22Rv1 (cell line): ENCODE results near the gene FAM184B.

Experiments used
- H3K27ac ChIP-seq: fragments of 450-650 bp; 2 replicates; pipeline ENCODE4 v1.5.1; 2017
- ZFX ChIP-seq: fragments of 450-650 bp; IDR thresholded peaks from 2 replicates; pipeline ENCODE4 v1.6.1; 2017; ENCODE audit warnings: antibody characterized with exemption, borderline replicate concordance
- TF ChIP-seq, protein P1 (sequence below): fragments of 450-650 bp; IDR thresholded peaks from 2 replicates; pipeline ENCODE4 v1.5.1; 2017; ENCODE audit warnings: mild to moderate bottlenecking

Gene FAM184B

DNA sequence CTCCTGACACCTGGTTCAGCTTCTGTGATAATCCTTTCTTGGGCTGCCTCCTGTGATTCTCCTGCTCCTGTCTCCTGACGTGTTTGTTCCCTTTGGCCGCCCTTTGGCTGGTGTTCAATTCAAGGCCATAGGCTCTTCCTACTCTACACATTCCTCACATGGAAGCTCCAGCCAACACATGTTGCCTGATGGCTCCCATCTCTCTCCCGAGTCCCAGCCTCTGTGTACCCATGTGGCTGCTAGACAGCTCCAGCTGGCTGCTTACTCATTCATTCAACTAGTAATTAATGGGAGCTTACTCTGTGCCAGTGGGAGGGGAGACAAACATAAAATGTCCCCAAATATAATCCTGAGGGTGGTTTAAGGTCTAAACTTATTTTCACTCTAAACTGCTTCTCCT, 176.2 kb downstream of the FAM184B start:
- no peak for TF ChIP-seq ZFX
- TF ChIP-seq, protein P1, sequence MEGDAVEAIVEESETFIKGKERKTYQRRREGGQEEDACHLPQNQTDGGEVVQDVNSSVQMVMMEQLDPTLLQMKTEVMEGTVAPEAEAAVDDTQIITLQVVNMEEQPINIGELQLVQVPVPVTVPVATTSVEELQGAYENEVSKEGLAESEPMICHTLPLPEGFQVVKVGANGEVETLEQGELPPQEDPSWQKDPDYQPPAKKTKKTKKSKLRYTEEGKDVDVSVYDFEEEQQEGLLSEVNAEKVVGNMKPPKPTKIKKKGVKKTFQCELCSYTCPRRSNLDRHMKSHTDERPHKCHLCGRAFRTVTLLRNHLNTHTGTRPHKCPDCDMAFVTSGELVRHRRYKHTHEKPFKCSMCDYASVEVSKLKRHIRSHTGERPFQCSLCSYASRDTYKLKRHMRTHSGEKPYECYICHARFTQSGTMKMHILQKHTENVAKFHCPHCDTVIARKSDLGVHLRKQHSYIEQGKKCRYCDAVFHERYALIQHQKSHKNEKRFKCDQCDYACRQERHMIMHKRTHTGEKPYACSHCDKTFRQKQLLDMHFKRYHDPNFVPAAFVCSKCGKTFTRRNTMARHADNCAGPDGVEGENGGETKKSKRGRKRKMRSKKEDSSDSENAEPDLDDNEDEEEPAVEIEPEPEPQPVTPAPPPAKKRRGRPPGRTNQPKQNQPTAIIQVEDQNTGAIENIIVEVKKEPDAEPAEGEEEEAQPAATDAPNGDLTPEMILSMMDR = no peak
- no peak overlapping the region for H3K27ac ChIP-seq

DNA sequence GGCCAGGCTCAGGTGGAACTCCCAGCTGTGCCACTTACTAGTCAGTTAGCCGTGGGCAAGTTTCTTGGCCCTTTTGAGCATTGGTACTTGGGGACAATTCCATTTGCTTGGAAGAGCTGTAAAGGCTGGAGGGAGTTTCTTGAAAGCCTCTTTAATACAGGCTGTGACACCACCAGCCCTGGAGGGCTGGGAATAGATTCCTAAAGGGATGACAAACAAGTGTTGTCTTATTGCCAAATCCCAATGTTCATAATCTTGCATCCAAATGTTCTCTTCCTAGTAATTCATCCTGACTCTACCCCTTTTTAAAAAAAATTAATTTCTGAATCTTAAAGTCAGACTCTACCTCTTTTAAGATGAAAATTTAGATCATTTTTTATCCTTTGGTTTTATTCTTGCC, 181.6 kb downstream of the FAM184B start:
- TF ChIP-seq, protein P1 = no peak
- no peak for TF ChIP-seq ZFX

GRCh38 chr4:17597517-17597916, 183.9 kb downstream of the FAM184B start:
- TF ChIP-seq ZFX = no peak
- TF ChIP-seq, protein P1 = peak; percentile 62
- H3K27ac ChIP-seq = no peak overlapping the region

More for the DNA sequence above, 181.6 kb downstream of the FAM184B start:
- H3K27ac ChIP-seq = no peak overlapping the region

- TF ChIP-seq, protein P1 = no peak
- no peak for TF ChIP-seq ZFX
- no peak overlapping the region for H3K27ac ChIP-seq
Observed at GRCh38 chr4:17595471-17596005, 185.9 kb downstream of the FAM184B start.

DNA sequence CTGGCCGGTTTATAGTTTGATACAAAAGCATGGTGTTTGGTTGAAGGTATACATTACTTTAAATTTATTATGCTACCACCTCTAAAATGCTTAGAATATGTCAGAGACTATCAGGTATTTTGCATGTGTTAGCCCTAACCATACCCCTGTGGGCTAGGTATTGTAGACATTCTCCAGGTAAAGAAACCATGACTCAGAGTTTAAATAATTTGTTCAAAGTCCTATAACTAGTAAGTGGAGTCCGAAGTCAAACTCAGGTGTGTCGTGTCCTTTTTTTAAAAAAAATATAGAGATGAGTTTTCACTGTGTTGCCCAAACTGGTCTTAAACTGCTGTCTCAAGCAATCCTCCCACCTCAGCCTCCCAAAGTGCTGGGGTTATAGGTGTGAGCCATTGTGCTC, 192.1 kb downstream of the FAM184B start:
- no peak overlapping the region for H3K27ac ChIP-seq
- TF ChIP-seq, protein P1 = no peak
- no peak for TF ChIP-seq ZFX

DNA sequence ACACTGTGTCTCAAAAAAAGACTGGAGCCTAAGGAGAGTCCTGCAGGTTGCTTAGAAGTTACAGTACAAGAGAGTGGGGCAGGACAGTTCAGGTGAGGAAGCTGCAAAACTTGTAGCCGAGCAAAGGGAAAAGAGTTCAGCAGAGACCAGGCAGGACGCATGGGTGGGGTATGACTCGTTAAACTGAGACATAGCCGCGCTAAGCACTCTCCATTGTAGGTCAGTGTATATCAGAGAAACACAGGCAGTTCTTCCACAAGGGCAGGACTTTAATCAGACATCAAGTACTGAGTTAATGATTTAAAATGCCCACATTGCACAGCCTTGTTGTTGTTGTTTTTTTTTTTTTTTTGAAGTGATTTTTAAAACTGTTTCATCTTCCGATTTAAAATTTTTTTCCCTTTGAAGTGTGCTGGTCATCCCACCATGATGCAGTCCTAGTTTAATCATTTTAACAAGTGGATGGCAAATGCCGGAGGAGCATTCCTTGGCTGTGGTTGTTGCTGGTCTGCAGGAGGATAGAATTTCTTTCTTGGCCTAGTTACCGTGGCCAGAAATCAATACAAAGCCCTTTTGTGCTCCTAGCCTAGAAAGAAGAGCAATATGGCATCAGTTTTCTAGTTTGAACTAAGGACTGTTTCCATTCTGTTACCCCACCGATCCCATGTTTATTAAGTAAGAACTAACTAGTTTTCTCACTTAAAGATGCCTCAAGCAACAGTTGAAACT, 194.2 kb downstream of the FAM184B start:
- H3K27ac ChIP-seq = no peak overlapping the region
- no peak for TF ChIP-seq ZFX
- TF ChIP-seq, protein P1 = no peak

DNA sequence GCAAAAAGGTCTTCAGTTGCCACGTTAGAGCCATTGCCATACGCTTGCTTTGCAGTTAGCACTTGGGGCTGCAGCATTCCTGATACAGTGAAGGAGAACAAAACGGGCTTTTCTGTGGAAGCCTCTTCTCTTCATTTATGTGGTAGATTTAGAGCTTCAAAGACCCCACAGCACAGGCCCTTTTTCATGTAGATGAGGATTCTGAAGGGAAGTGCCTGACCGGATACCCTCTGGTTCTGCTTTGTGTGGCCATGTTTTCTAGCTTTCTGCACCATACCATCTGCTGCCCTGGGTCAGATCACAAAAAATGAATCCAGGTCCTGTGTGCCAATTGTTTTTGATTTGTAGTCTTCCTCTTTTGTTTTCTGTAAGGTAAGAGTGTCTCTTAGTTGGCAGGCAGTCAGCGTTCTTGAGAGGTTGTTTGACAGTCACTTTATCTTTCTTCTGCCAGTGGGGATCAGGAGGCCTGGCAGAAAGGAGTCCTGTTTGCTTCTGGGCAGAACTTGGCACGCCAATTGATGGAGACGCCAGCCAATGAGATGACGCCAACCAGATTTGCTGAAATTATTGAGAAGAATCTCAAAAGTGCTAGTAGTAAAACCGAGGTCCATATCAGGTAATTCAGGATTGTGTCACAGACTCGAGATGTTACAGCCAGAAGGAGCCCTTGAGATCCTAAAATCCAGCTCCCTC, 196.8 kb downstream of the FAM184B start:
- H3K27ac ChIP-seq = no peak overlapping the region
- TF ChIP-seq, protein P1 = no peak
- no peak for TF ChIP-seq ZFX
